ENCODE data around the gene CRISPLD2.

Gene CRISPLD2

DNA sequence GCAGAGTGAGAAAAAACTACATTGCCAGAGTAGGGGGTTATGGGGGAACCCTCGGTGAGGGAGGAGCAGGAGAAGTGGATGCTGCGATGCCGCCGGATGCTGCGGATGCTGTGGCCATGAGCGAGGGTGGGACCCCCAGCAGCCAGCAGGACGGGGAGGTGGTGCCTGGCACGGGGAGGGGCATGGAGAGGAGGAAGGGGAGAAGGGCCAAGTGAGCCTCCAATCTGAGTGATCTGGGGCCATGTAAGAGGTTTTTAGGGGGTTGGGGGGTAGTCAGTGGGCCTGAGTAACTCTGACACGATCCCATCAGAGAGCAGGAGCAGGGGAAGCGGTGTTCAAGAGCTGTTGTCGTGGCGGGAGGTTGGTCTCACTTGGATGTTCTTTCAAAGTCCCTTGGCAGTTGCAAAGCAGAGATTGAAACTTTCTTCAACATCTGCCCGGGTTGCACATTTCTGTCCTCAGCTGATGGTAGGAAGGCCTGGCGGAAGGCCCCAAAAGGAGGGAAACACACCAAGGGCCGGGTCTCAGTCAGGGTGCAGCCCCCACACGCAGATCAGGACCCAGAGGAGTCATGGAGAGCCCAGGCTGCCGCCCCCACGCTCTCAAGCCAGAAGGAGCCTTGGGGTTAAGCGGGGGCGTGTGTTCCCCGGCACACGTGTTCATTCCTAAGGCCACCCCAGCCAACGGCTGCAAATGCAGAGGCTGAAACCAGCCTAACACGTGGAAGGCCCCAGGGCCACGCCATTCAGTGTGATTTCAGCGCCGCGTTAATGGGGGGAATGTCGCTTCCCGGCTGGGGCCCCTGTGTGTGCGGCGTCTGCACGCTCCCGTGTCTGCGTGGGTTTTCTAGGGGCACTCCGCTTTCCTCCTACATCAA is 109.9 kb downstream of the CRISPLD2 start:
- Histone ChIP-seq H3K9me3 (ENCODE audit: insufficient read depth, low read depth, low read length) (no peaks in the 10 kb centered on the region), H4K20me1 (ENCODE audit: insufficient read depth, low read length, poor library complexity, severe bottlenecking) (no peaks in the 10 kb centered on the region), H3K4me2 (ENCODE audit: low read depth, low read length, poor library complexity, severe bottlenecking) (no peak overlapping the region), H3K79me2 (ENCODE audit: insufficient read depth, low read length) (no peaks in the 10 kb centered on the region), H3F3A (ENCODE audit: low read depth) (no peaks in the 10 kb centered on the region), H3K4me3 (ENCODE audit: low read length, poor library complexity, severe bottlenecking) (no peak overlapping the region), H3K9ac (ENCODE audit: low read depth, low read length, poor library complexity, severe bottlenecking) (no peak overlapping the region), H3K4me1 (ENCODE audit: insufficient read depth, low read length, poor library complexity, severe bottlenecking) (no peaks in the 10 kb centered on the region), H3K36me3 (ENCODE audit: insufficient read depth, low read length) (no peaks in the 10 kb centered on the region), H3K27me3 (ENCODE audit: insufficient read depth, low read length, poor library complexity, severe bottlenecking) (no peaks in the 10 kb centered on the region), H2AFZ (ENCODE audit: low read length) (no peak overlapping the region), H3K9me2 (replicated peaks; ENCODE audit: low read depth, low read length) (no peaks in the 10 kb centered on the region)
- TF ChIP-seq, protein P1, sequence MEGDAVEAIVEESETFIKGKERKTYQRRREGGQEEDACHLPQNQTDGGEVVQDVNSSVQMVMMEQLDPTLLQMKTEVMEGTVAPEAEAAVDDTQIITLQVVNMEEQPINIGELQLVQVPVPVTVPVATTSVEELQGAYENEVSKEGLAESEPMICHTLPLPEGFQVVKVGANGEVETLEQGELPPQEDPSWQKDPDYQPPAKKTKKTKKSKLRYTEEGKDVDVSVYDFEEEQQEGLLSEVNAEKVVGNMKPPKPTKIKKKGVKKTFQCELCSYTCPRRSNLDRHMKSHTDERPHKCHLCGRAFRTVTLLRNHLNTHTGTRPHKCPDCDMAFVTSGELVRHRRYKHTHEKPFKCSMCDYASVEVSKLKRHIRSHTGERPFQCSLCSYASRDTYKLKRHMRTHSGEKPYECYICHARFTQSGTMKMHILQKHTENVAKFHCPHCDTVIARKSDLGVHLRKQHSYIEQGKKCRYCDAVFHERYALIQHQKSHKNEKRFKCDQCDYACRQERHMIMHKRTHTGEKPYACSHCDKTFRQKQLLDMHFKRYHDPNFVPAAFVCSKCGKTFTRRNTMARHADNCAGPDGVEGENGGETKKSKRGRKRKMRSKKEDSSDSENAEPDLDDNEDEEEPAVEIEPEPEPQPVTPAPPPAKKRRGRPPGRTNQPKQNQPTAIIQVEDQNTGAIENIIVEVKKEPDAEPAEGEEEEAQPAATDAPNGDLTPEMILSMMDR (conservative IDR thresholded peaks at IDR 0.05; ENCODE audit: low read length): no peak
- no peak for TF ChIP-seq EZH2phosphoT487 (IDR thresholded peaks at IDR 0.05; ENCODE audit: borderline replicate concordance)

DNA sequence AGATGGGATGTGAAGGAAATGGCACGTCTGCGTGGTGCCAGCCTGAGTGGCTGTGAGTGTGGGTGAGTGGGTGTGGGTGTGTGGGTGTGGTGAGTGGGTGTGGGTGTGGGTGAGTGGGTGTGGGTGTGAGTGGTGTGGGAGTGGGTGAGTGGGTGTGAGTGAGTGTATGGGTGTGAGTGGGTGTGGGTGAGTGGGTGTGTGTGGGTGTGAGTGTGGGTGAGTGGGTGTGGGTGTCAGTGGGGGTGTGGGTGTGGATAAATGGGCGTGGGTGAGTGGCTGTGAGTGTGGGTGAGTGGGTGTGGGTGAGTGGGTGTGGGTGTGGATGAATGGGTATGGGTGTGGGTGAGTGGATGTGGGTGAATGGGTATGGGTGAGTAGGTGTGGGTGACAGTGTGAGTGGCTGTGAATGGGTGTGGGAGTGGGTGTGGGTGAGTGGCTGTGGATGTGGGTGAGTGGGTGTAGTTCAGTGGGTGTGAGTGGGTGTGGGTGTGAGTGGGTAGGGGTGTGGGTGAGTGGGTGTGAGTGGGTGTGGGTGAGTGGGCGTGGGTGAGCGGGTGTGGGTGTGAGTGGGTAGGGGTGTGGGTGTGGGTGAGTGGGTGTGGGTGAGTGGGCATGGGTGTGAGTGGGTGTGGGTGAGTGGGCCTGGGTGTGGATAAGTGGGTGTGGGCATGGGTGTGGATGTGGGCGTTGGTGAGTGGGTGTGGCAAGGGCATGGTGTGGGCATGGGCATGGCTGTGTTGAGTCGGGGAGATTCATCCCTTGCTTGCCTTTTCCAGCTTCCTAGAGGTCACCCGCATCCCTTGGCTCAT is 110.7 kb downstream of the CRISPLD2 start:
- H3K79me2 ChIP-seq (ENCODE audit: insufficient read depth, low read length): no peaks in the 10 kb centered on the region
- H3K9me3 ChIP-seq (ENCODE audit: insufficient read depth, low read depth, low read length): no peaks in the 10 kb centered on the region
- no peak overlapping the region for H3K4me2 ChIP-seq (ENCODE audit: low read depth, low read length, poor library complexity, severe bottlenecking)
- H2AFZ ChIP-seq (ENCODE audit: low read length): no peak overlapping the region
- H3K36me3 ChIP-seq (ENCODE audit: insufficient read depth, low read length): no peaks in the 10 kb centered on the region
- H3K27me3 ChIP-seq (ENCODE audit: insufficient read depth, low read length, poor library complexity, severe bottlenecking): no peaks in the 10 kb centered on the region
- TF ChIP-seq, protein P1 (conservative IDR thresholded peaks at IDR 0.05; ENCODE audit: low read length): no peak
- TF ChIP-seq EZH2phosphoT487 (IDR thresholded peaks at IDR 0.05; ENCODE audit: borderline replicate concordance): no peak
- no peaks in the 10 kb centered on the region for H3K9me2 ChIP-seq (replicated peaks; ENCODE audit: low read depth, low read length)
- no peak overlapping the region for H3K9ac ChIP-seq (ENCODE audit: low read depth, low read length, poor library complexity, severe bottlenecking)
- H3F3A ChIP-seq (ENCODE audit: low read depth): no peaks in the 10 kb centered on the region
- H3K4me3 ChIP-seq (ENCODE audit: low read length, poor library complexity, severe bottlenecking): no peak overlapping the region
- no peaks in the 10 kb centered on the region for H4K20me1 ChIP-seq (ENCODE audit: insufficient read depth, low read length, poor library complexity, severe bottlenecking)
- H3K4me1 ChIP-seq (ENCODE audit: insufficient read depth, low read length, poor library complexity, severe bottlenecking): no peaks in the 10 kb centered on the region

DNA sequence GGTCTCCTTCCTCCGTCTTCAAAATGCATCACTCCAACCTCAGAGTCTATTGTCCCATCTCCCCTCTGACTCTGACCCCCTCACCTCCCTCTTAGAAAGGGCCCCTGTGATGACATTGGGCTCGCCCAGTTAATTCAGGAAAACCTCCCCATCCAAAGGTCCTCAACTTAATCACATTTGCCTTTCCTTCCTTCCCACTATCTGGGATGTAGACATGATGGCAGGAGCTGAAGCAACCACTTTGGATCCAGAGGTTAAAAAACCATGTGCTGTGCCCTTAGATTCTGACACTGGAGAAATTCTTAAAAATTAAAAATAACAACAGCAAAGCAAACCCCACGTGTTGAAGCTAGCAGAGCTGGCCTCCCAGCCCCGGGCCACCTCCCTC is 111.3 kb downstream of the CRISPLD2 start:
- Histone ChIP-seq H3K27me3 (ENCODE audit: insufficient read depth, low read length, poor library complexity, severe bottlenecking) (no peaks in the 10 kb centered on the region), H2AFZ (ENCODE audit: low read length) (no peak overlapping the region), H3K9me3 (ENCODE audit: insufficient read depth, low read depth, low read length) (no peaks in the 10 kb centered on the region), H3K4me3 (ENCODE audit: low read length, poor library complexity, severe bottlenecking) (no peak overlapping the region), H3F3A (ENCODE audit: low read depth) (no peaks in the 10 kb centered on the region), H3K79me2 (ENCODE audit: insufficient read depth, low read length) (no peaks in the 10 kb centered on the region), H3K9ac (ENCODE audit: low read depth, low read length, poor library complexity, severe bottlenecking) (no peak overlapping the region), H4K20me1 (ENCODE audit: insufficient read depth, low read length, poor library complexity, severe bottlenecking) (no peaks in the 10 kb centered on the region), H3K36me3 (ENCODE audit: insufficient read depth, low read length) (no peaks in the 10 kb centered on the region), H3K4me1 (ENCODE audit: insufficient read depth, low read length, poor library complexity, severe bottlenecking) (no peaks in the 10 kb centered on the region), H3K9me2 (replicated peaks; ENCODE audit: low read depth, low read length) (no peaks in the 10 kb centered on the region), H3K4me2 (ENCODE audit: low read depth, low read length, poor library complexity, severe bottlenecking) (no peak overlapping the region)
- no peak for TF ChIP-seq EZH2phosphoT487 (IDR thresholded peaks at IDR 0.05; ENCODE audit: borderline replicate concordance)
- TF ChIP-seq, protein P1 (conservative IDR thresholded peaks at IDR 0.05; ENCODE audit: low read length): no peak

Measured in Loucy (cell line).